ENCODE results near the gene SMKR1. TPM values are rescaled to one million over a fixed set of nuclear protein-coding genes. Genes with fewer than 3 reads are reported as not detected.

The SMKR1 gene
- total and polyA plus RNA-seq, 4 donors: 0.51 to 3.6 (median 1.9) TPM

GRCh38 chr7:129461809-129462208, 40.5 kb upstream of the SMKR1 start:
- ATAC-seq (ENCODE audit: insufficient read depth, low FRiP score) (no peak), DNase-seq (no peak)
- Histone ChIP-seq H3K9ac (ENCODE audit: insufficient read depth in 1 of 2, low read length in 2 of 2) (no peak overlapping the region), H3K9me3 (ENCODE audit: control insufficient read depth in 4 of 4, insufficient read depth in 3 of 4, low read length in 3 of 4) (no peaks in the 10 kb centered on the region), H3K36me3 (ENCODE audit: control insufficient read depth in 4 of 4, insufficient read depth in 4 of 4, low read length in 4 of 4) (peaks cover 0 to 30% (median 0%) of the 10 kb centered on the region in 4 donors), H3K27me3 (ENCODE audit: control insufficient read depth in 3 of 3, insufficient read depth in 3 of 3, low read length in 2 of 3) (no peaks in the 10 kb centered on the region), H3K4me1 (ENCODE audit: control insufficient read depth in 5 of 5, insufficient read depth in 5 of 5, low read length in 5 of 5) (peaks cover 0 to 4% (median 0%) of the 10 kb centered on the region in 5 donors), H3K4me3 (no peak overlapping the region), H3K27ac (ENCODE audit: low read depth in 1 of 2, low read length in 1 of 2) (no peak overlapping the region)
- 90 to 93% methylated on average over 2 of the region's 2 CpGs for WGBS, 2 donors
- TF ChIP-seq CTCF (IDR thresholded peaks at IDR 0.05; ENCODE audit: control extremely low read depth, extremely low read depth): no peak

- WGBS, 2 donors: 37 to 64% methylated on average over 1 of the region's 1 CpG
- no peak for TF ChIP-seq CTCF (IDR thresholded peaks at IDR 0.05; ENCODE audit: control extremely low read depth, extremely low read depth)
These were observed 39.9 kb upstream of the SMKR1 start for GRCh38 chr7:129462420-129462819.

GRCh38 chr7:129464194-129464593, 38.1 kb upstream of the SMKR1 start:
- Histone ChIP-seq H3K27ac (ENCODE audit: low read depth in 1 of 2, low read length in 1 of 2) (no peak overlapping the region), H3K27me3 (ENCODE audit: control insufficient read depth in 3 of 3, insufficient read depth in 3 of 3, low read length in 2 of 3) (no peaks in the 10 kb centered on the region), H3K9ac (ENCODE audit: insufficient read depth in 1 of 2, low read length in 2 of 2) (no peak overlapping the region), H3K4me1 (ENCODE audit: control insufficient read depth in 5 of 5, insufficient read depth in 5 of 5, low read length in 5 of 5) (peaks cover 0 to 4% (median 0%) of the 10 kb centered on the region in 5 donors), H3K4me3 (no peak overlapping the region), H3K9me3 (ENCODE audit: control insufficient read depth in 4 of 4, insufficient read depth in 3 of 4, low read length in 3 of 4) (no peaks in the 10 kb centered on the region), H3K36me3 (ENCODE audit: control insufficient read depth in 4 of 4, insufficient read depth in 4 of 4, low read length in 4 of 4) (peaks cover 0 to 29% (median 0%) of the 10 kb centered on the region in 4 donors)
- no peak for ATAC-seq (ENCODE audit: insufficient read depth, low FRiP score)
- WGBS, 2 donors: 92 to 95% methylated on average over 4 of the region's 4 CpGs
- no peak for TF ChIP-seq CTCF (IDR thresholded peaks at IDR 0.05; ENCODE audit: control extremely low read depth, extremely low read depth)
- DNase-seq: no peak

More at GRCh38 chr7:129462420-129462819, 39.9 kb upstream of the SMKR1 start:
- Histone ChIP-seq H3K27me3 (ENCODE audit: control insufficient read depth in 3 of 3, insufficient read depth in 3 of 3, low read length in 2 of 3) (no peaks in the 10 kb centered on the region), H3K9me3 (ENCODE audit: control insufficient read depth in 4 of 4, insufficient read depth in 3 of 4, low read length in 3 of 4) (no peaks in the 10 kb centered on the region), H3K4me1 (ENCODE audit: control insufficient read depth in 5 of 5, insufficient read depth in 5 of 5, low read length in 5 of 5) (peaks cover 0 to 4% (median 0%) of the 10 kb centered on the region in 5 donors), H3K27ac (ENCODE audit: low read depth in 1 of 2, low read length in 1 of 2) (no peak overlapping the region), H3K4me3 (no peak overlapping the region), H3K9ac (ENCODE audit: insufficient read depth in 1 of 2, low read length in 2 of 2) (no peak overlapping the region), H3K36me3 (ENCODE audit: control insufficient read depth in 4 of 4, insufficient read depth in 4 of 4, low read length in 4 of 4) (peaks cover 0 to 33% (median 0%) of the 10 kb centered on the region in 4 donors)
- ATAC-seq (ENCODE audit: insufficient read depth, low FRiP score) (no peak), DNase-seq (no peak)

GRCh38 chr7:129465080-129465479, 37.3 kb upstream of the SMKR1 start:
- no peaks in the 10 kb centered on the region for H3K27me3 ChIP-seq (ENCODE audit: control insufficient read depth in 3 of 3, insufficient read depth in 3 of 3, low read length in 2 of 3)
- peaks cover 0 to 4% (median 0%) of the 10 kb centered on the region in 5 donors for H3K4me1 ChIP-seq (ENCODE audit: control insufficient read depth in 5 of 5, insufficient read depth in 5 of 5, low read length in 5 of 5)
- 81 to 94% methylated on average over 2 of the region's 2 CpGs for WGBS, 2 donors

More at GRCh38 chr7:129465080-129465479, 37.3 kb upstream of the SMKR1 start:
- no peak overlapping the region for H3K27ac ChIP-seq (ENCODE audit: low read depth in 1 of 2, low read length in 1 of 2)
- no peak for TF ChIP-seq CTCF (IDR thresholded peaks at IDR 0.05; ENCODE audit: control extremely low read depth, extremely low read depth)
- no peak for ATAC-seq (ENCODE audit: insufficient read depth, low FRiP score)
- no peak overlapping the region for H3K4me3 ChIP-seq
- H3K36me3 ChIP-seq (ENCODE audit: control insufficient read depth in 4 of 4, insufficient read depth in 4 of 4, low read length in 4 of 4): peaks cover 0 to 26% (median 0%) of the 10 kb centered on the region in 4 donors
- no peak for DNase-seq
- H3K9ac ChIP-seq (ENCODE audit: insufficient read depth in 1 of 2, low read length in 2 of 2): no peak overlapping the region
- no peaks in the 10 kb centered on the region for H3K9me3 ChIP-seq (ENCODE audit: control insufficient read depth in 4 of 4, insufficient read depth in 3 of 4, low read length in 3 of 4)

Measured in lung (tissue), 12 donors.